GM21423 (cell line): Measurements from ENCODE around the gene KRT33B.
"Not testable (repeated sequence)": the region's sequence is repeated elsewhere in the genome, so short reads cannot be mapped to it uniquely, and the experiment has no call there.

ENCODE experiments used
- ATAC-seq: cut with Tn5 transposase; IDR thresholded peaks from one replicate; pipeline ENCODE4 v1.9.1; 2021; ENCODE audit warnings: mild to moderate bottlenecking, moderate library complexity; ENCODE audit not compliant: unreplicated experiment

Gene KRT33B

GRCh38 chr17:41394254-41394996 lies 24.8 kb upstream of the KRT33B start:
- ATAC-seq: no peak

- no peak for ATAC-seq
Measured at GRCh38 chr17:41393826-41394225, 24.2 kb upstream of the KRT33B start.

GRCh38 chr17:41393294-41393693 lies 23.7 kb upstream of the KRT33B start:
- ATAC-seq: no peak

- ATAC-seq: no peak
Measured at GRCh38 chr17:41392278-41392677, 22.7 kb upstream of the KRT33B start.

GRCh38 chr17:41391535-41391934 lies 21.9 kb upstream of the KRT33B start:
- ATAC-seq: no peak

- ATAC-seq: no peak
Measured at GRCh38 chr17:41390411-41390938, 20.9 kb upstream of the KRT33B start.

GRCh38 chr17:41387670-41388069 lies 18.1 kb upstream of the KRT33B start:
- no peak for ATAC-seq

GRCh38 chr17:41386227-41386626 lies 16.6 kb upstream of the KRT33B start:
- no peak for ATAC-seq

- ATAC-seq: no peak
Measured at GRCh38 chr17:41383690-41384089, 14.1 kb upstream of the KRT33B start.

GRCh38 chr17:41382394-41382793 lies 12.8 kb upstream of the KRT33B start:
- no peak for ATAC-seq

- ATAC-seq: not testable (repeated sequence)
Measured at GRCh38 chr17:41381943-41382342, 12.3 kb upstream of the KRT33B start, which contains the start of gene KRT34. Gene KRT34 (minus strand): TSS chr17:41382306. CDS start chr17:41382246, 60 bp downstream.

GRCh38 chr17:41380091-41380490 lies 10.5 kb upstream of the KRT33B start:
- ATAC-seq: not testable (repeated sequence)

- ATAC-seq: no peak
Measured at GRCh38 chr17:41377546-41377945, 7.9 kb upstream of the KRT33B start.

GRCh38 chr17:41369023-41369422 lies 590 bp downstream of the KRT33B start:
- ATAC-seq: no peak

GRCh38 chr17:41367426-41368075 lies 2.1 kb downstream of the KRT33B start:
- ATAC-seq: no peak

- ATAC-seq: no peak
Measured at GRCh38 chr17:41366070-41366469, 3.5 kb downstream of the KRT33B start.

GRCh38 chr17:41363881-41364280 lies 5.7 kb downstream of the KRT33B start:
- no peak for ATAC-seq

GRCh38 chr17:41360296-41360995 lies 9.2 kb downstream of the KRT33B start:
- no peak for ATAC-seq

GRCh38 chr17:41354536-41354935 lies 15.1 kb downstream of the KRT33B start:
- no peak for ATAC-seq

GRCh38 chr17:41352597-41353366 lies 16.8 kb downstream of the KRT33B start:
- no peak for ATAC-seq

GRCh38 chr17:41351177-41351576 lies 18.4 kb downstream of the KRT33B start:
- no peak for ATAC-seq
